LNCaP clone FGC (cell line): Measurements from ENCODE around the gene ARMC9.
A peak's percentile ranks its signal among the peaks of the same experiment; 100 is the strongest.

ENCODE experiments used
- DNase-seq: peaks from one replicate; pipeline ENCODE4 v3.0.0-alpha.2; 2011; ENCODE audit warnings: low read depth
- H3K4me3 ChIP-seq: 2 replicates; pipeline ENCODE4 v1.5.1; 2011; ENCODE audit warnings: mild to moderate bottlenecking, low read depth, low read length, control low read depth
- TF ChIP-seq, protein P1 (sequence below): IDR thresholded peaks from 2 replicates; pipeline ENCODE4 v1.5.1; 2012; ENCODE audit warnings: mild to moderate bottlenecking; ENCODE audit not compliant: control insufficient read depth, insufficient read depth; ENCODE audit errors: extremely low read depth

The ARMC9 gene

DNA sequence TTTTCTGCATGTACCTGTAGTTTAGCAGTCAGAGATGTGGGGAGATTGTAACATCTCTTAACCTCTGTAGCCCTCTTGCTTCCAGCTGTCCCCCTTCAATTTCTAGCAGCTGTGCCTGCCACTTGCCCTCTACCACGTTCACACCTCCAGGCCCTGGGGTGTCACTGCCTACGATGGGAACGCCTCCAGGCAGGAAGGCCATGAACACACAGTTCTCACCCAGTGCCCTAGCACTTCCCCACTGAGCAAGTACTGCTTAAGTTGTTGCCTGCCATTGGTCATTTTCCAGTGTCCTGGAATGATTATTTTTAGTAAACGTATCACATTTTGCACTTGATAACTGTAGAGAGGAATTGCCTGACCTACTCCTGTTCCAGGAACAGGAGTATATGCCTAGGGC, 120.0 kb downstream of the ARMC9 start:
- TF ChIP-seq, protein P1, sequence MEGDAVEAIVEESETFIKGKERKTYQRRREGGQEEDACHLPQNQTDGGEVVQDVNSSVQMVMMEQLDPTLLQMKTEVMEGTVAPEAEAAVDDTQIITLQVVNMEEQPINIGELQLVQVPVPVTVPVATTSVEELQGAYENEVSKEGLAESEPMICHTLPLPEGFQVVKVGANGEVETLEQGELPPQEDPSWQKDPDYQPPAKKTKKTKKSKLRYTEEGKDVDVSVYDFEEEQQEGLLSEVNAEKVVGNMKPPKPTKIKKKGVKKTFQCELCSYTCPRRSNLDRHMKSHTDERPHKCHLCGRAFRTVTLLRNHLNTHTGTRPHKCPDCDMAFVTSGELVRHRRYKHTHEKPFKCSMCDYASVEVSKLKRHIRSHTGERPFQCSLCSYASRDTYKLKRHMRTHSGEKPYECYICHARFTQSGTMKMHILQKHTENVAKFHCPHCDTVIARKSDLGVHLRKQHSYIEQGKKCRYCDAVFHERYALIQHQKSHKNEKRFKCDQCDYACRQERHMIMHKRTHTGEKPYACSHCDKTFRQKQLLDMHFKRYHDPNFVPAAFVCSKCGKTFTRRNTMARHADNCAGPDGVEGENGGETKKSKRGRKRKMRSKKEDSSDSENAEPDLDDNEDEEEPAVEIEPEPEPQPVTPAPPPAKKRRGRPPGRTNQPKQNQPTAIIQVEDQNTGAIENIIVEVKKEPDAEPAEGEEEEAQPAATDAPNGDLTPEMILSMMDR, result no peak
- no peak for DNase-seq
- H3K4me3 ChIP-seq, result no peak overlapping the region

DNA sequence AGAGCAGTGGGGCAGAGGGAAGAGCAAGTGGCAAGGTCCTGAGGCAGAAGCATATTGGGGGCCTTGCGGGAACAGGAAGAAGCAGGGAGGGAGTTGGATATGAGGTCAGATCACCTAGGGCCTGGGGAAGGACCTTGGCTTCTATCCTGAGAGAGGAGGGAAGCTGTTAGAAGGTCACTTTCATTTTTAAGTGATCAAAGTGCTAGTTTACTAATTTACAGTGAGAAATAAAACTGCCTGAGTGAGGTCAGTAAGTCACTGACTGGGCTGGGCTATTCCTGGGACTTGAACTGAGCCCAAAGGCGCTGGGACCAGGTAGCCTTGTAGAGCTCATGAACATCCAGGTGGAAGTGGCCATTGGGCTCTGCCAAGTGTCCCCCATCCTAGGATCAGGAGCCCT, 120.5 kb downstream of the ARMC9 start:
- DNase-seq, result no peak
- H3K4me3 ChIP-seq, result no peak overlapping the region
- TF ChIP-seq, protein P1, result no peak

DNA sequence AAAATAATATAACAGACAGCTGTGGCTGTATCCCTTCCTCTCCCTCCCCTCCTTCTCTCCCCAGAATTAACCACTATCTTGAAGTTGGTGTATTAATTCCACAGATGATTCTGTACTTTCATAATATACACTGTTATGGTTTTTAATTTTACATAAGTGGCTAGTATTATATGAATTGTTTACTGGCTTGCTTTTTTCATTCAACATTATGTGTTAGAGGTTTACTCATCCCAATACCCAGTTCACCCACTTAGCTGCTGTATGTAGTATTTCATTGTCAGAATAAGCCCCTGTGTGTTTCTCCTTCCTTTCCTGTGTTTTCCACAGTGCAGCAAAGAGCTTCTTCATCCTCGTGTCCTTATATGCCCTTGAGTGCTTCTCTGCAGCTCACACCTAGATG, 121.4 kb downstream of the ARMC9 start:
- no peak for DNase-seq
- TF ChIP-seq, protein P1, result no peak
- no peak overlapping the region for H3K4me3 ChIP-seq

DNA sequence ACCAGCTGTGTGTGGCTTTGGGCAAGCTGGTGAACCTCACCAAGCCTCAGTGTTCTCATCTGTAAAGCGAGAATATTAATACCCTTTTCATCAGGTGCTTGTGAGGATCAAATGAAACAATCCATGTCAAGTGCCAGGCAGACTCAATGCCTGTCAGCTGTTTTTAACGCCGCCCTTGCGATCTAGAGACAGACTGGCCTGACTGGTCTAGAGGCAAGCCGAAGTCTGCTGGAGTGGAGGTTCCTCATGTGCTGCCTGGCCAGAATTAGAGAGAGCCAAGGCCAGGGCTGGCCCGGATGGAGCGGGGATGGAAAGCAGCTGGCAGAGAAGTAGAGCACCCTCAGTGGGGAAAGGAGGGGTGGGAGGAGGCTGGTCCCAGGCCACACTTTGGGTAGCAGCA, 122.6 kb downstream of the ARMC9 start:
- no peak overlapping the region for H3K4me3 ChIP-seq
- DNase-seq, result peak; percentile 26
- TF ChIP-seq, protein P1, result no peak

DNA sequence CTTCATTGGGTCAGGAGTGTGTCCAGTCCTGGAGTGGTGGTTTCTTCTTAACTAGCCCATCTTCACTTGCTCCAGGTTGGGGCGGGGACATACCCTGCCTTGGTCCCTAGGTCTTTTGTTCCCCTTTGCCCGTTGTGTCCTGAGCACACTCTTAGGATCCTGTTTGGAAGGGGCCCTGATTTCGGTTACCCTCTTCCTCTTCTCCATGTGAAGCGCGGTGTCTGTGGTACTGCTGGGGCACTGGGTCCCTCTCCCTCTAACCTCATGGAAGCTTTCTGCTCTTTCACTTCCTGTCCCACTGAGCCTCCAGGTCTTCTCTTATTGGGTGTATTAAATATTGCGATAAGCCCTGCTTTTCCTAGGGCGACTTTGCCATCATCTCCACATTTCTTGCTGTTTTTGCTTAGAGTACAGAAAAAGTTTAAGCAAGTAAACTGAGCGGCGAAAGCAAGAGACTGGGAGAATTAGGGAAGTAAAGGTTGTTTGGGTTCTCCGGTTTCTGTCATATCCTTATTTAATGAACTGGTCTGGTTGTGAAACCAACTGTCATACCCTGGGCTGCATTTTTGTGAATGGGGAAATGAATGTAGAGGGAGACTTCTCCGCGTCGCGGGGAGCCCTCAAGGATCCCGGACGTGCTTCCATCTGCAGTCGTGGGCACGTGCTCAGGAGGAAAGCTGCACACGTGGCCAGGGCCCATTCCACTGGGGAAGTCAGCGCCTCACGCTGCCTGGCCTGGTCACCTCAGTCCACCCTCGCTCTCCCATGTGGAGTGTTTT, 123.3 kb downstream of the ARMC9 start:
- TF ChIP-seq, protein P1, result no peak
- H3K4me3 ChIP-seq, result no peak overlapping the region
- DNase-seq, result no peak

DNA sequence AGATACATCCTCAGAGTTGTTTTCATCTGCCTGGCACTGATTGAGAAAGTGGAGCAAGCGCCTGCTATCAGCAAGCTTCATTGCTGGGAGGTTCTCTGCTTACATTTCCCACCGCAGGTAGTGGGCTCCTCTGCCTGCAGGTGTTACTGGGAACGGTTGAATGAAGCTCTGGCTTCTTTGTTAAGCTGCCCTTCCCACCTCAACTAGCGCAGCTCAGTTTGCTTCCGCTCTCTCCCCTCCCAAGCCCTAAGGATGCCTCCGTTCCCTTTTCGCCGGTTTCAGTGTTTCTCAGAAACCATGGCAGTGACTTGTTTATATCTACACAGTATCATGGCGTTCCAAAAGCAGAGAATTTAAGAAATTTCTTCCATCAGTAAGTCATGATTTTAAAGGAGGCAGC, 124.9 kb downstream of the ARMC9 start:
- H3K4me3 ChIP-seq, result no peak overlapping the region
- TF ChIP-seq, protein P1, result no peak
- DNase-seq, result no peak

DNA sequence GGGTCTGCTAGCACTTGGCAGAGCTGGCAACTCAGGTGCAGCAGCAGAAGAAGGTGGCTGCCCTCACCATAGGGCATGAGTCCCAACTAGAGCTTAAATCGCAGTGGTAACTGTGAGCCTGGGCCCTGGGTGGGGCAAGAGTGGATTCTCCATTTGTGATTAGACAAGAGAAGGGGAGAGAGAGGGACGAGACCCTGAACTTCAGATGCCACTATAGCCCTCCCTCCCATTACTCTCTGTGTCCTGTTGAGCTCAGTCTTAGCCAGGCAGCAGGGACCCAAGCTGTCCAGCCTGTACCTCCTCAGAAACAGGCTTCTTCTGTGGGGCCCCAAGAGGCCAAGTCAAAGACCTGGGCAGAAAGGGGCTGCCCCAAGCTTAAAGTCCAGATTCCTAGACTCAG, 127.4 kb downstream of the ARMC9 start:
- no peak overlapping the region for H3K4me3 ChIP-seq
- TF ChIP-seq, protein P1, result no peak

More for the DNA sequence above, 127.4 kb downstream of the ARMC9 start:
- DNase-seq, result no peak
